ENCODE measurements around the gene IL36B.
A peak's percentile ranks its signal among the peaks of the same experiment; 100 is the strongest.

The IL36B gene

GRCh38 chr2:113053666-113054065 is 999 bp upstream of the IL36B start:
- no peak overlapping the region for H3K4me3 ChIP-seq (ENCODE audit: low read length)
- DNase-seq (ENCODE audit: low read depth): no peak
- no peak for TF ChIP-seq CTCF (conservative IDR thresholded peaks at IDR 0.05; ENCODE audit: low read depth, low read length)

GRCh38 chr2:113050921-113051895 is 1.5 kb downstream of the IL36B start:
- no peak overlapping the region for H3K4me3 ChIP-seq (ENCODE audit: low read length)
- no peak for DNase-seq (ENCODE audit: low read depth)
- no peak for TF ChIP-seq CTCF (conservative IDR thresholded peaks at IDR 0.05; ENCODE audit: low read depth, low read length)

GRCh38 chr2:113046465-113046864 is 6.2 kb downstream of the IL36B start:
- no peak for DNase-seq (ENCODE audit: low read depth)
- no peak overlapping the region for H3K4me3 ChIP-seq (ENCODE audit: low read length)
- TF ChIP-seq CTCF (conservative IDR thresholded peaks at IDR 0.05; ENCODE audit: low read depth, low read length): no peak

- TF ChIP-seq CTCF (conservative IDR thresholded peaks at IDR 0.05; ENCODE audit: low read depth, low read length): peak; percentile 23
- DNase-seq (ENCODE audit: low read depth): no peak
- H3K4me3 ChIP-seq (ENCODE audit: low read length): no peak overlapping the region
Observed at GRCh38 chr2:113041871-113042270, 10.8 kb downstream of the IL36B start.

GRCh38 chr2:113039719-113040118 is 12.9 kb downstream of the IL36B start:
- H3K4me3 ChIP-seq (ENCODE audit: low read length): no peak overlapping the region
- no peak for TF ChIP-seq CTCF (conservative IDR thresholded peaks at IDR 0.05; ENCODE audit: low read depth, low read length)
- no peak for DNase-seq (ENCODE audit: low read depth)

- TF ChIP-seq CTCF (conservative IDR thresholded peaks at IDR 0.05; ENCODE audit: low read depth, low read length): no peak
- no peak for DNase-seq (ENCODE audit: low read depth)
- no peak overlapping the region for H3K4me3 ChIP-seq (ENCODE audit: low read length)
Observed at GRCh38 chr2:113039158-113039557, 13.5 kb downstream of the IL36B start.

GRCh38 chr2:113038291-113038690 is 14.4 kb downstream of the IL36B start:
- TF ChIP-seq CTCF (conservative IDR thresholded peaks at IDR 0.05; ENCODE audit: low read depth, low read length): no peak
- no peak for DNase-seq (ENCODE audit: low read depth)
- H3K4me3 ChIP-seq (ENCODE audit: low read length): no peak overlapping the region
